Astrocyte (in vitro differentiated cells and primary cell): Measurements from ENCODE around the gene MAST3. TPM values are rescaled to one million over a fixed set of nuclear protein-coding genes. Genes with fewer than 3 reads are reported as not detected.

Source experiments
- DNase-seq: peaks from one replicate; pipeline ENCODE4 v3.0.0-alpha.2; 2010; ENCODE audit warnings: low read depth
- FAIRE-seq: peaks from 2 replicates; lab custom pipeline; 2011; peaks lifted over from hg19 to GRCh38; lab: Jason Lieb, UNC
- H2AFZ ChIP-seq: 2 replicates; pipeline ENCODE4 v1.6.0; 2012; ENCODE audit warnings: low read depth, low read length, inconsistent platforms
- H3K27ac ChIP-seq: 2 replicates; pipeline ENCODE4 v1.5.1; 2011; ENCODE audit warnings: low read depth, low read length, inconsistent platforms
- H3K27me3 ChIP-seq: 2 replicates; pipeline ENCODE4 v1.6.0; 2011; ENCODE audit warnings: low read length, inconsistent platforms; ENCODE audit not compliant: insufficient read depth
- H3K36me3 ChIP-seq: 2 replicates; pipeline ENCODE4 v1.5.1; 2011; ENCODE audit warnings: low read length, inconsistent platforms; ENCODE audit not compliant: insufficient read depth
- H3K4me1 ChIP-seq: 2 replicates; pipeline ENCODE4 v1.5.1; 2011; ENCODE audit warnings: low read length, inconsistent platforms; ENCODE audit not compliant: insufficient read depth
- H3K4me2 ChIP-seq: 2 replicates; pipeline ENCODE4 v1.6.0; 2012; ENCODE audit warnings: low read length, inconsistent platforms
- H3K4me3 ChIP-seq: 2 replicates; pipeline ENCODE4 v1.5.1; 2011; ENCODE audit warnings: low read depth, mild to moderate bottlenecking, low read length, inconsistent platforms; ENCODE audit not compliant: insufficient read depth
- H3K79me2 ChIP-seq: 2 replicates; pipeline ENCODE4 v1.6.0; 2012; ENCODE audit warnings: mild to moderate bottlenecking, low read length, inconsistent platforms; ENCODE audit not compliant: insufficient read depth
- H3K9ac ChIP-seq: 2 replicates; pipeline ENCODE4 v1.6.0; 2012; ENCODE audit warnings: mild to moderate bottlenecking, low read length, inconsistent platforms
- H3K9me3 ChIP-seq: 2 replicates; pipeline ENCODE4 v1.5.1; 2012; ENCODE audit warnings: low read depth, mild to moderate bottlenecking, low read length, inconsistent platforms; ENCODE audit not compliant: insufficient read depth
- H4K20me1 ChIP-seq: 2 replicates; pipeline ENCODE4 v1.6.0; 2012; ENCODE audit warnings: low read length, inconsistent platforms; ENCODE audit not compliant: insufficient read depth
- H3K27ac Mint-ChIP-seq: one replicate; pipeline ENCODE4 v1.8.0; 2021; ENCODE audit warnings: mild to moderate bottlenecking, mixed read lengths; ENCODE audit not compliant: unreplicated experiment
- H3K27me3 Mint-ChIP-seq: one replicate; pipeline ENCODE4 v1.8.0; 2021; ENCODE audit warnings: low read depth, mixed read lengths; ENCODE audit not compliant: unreplicated experiment
- H3K36me3 Mint-ChIP-seq: one replicate; pipeline ENCODE4 v1.8.0; 2021; ENCODE audit warnings: low read depth, mixed read lengths; ENCODE audit not compliant: unreplicated experiment
- H3K4me1 Mint-ChIP-seq: one replicate; pipeline ENCODE4 v1.8.0; 2021; ENCODE audit warnings: low read depth, mixed read lengths; ENCODE audit not compliant: unreplicated experiment
- H3K4me3 Mint-ChIP-seq: one replicate; pipeline ENCODE4 v1.8.0; 2021; ENCODE audit warnings: mild to moderate bottlenecking, moderate library complexity, mixed read lengths; ENCODE audit not compliant: unreplicated experiment
- H3K9me3 Mint-ChIP-seq: one replicate; pipeline ENCODE4 v1.8.0; 2021; ENCODE audit warnings: mild to moderate bottlenecking, mixed read lengths; ENCODE audit not compliant: unreplicated experiment
- CTCF ChIP-seq: IDR thresholded peaks from 2 replicates; pipeline ENCODE4 v1.5.1; 2011; ENCODE audit warnings: low read depth, mild to moderate bottlenecking, inconsistent platforms, low read length, moderate library complexity; ENCODE audit not compliant: insufficient read depth
- EZH2 ChIP-seq: IDR thresholded peaks from 2 replicates; pipeline ENCODE4 v1.6.1; 2012; ENCODE audit warnings: mild to moderate bottlenecking, low read length, inconsistent platforms; ENCODE audit not compliant: insufficient read depth
- total RNA-seq: library from RNA; stranded (reverse); gene quantifications from 2 replicates; pipeline ENCODE4 v1.2.1, GENCODE V29; 2021

MAST3 gene
- total RNA-seq, 1 donor from 2014 or later = 5.5 TPM

GRCh38 chr19:18122860-18123795 is 25.6 kb downstream of the MAST3 start:
- no peak overlapping the region for H3K4me2 ChIP-seq
- no peak for FAIRE-seq
- no peaks in the 10 kb centered on the region for H3K4me1 Mint-ChIP-seq
- H3K4me1 ChIP-seq = peaks cover 8% of the 10 kb centered on the region
- TF ChIP-seq CTCF = no peak
- TF ChIP-seq EZH2 = no peak
- no peaks in the 10 kb centered on the region for H3K27me3 ChIP-seq
- H3K36me3 Mint-ChIP-seq = peaks cover 17% of the 10 kb centered on the region
- peaks cover 11% of the 10 kb centered on the region for H4K20me1 ChIP-seq
- no peak overlapping the region for H3K4me3 ChIP-seq
- H3K9ac ChIP-seq = no peak overlapping the region
- H3K27ac ChIP-seq = no peak overlapping the region
- H3K27ac Mint-ChIP-seq = no peak overlapping the region
- H3K27me3 Mint-ChIP-seq = peaks cover 3% of the 10 kb centered on the region
- H3K36me3 ChIP-seq = no peaks in the 10 kb centered on the region
- H3K79me2 ChIP-seq = peaks cover 4% of the 10 kb centered on the region
- H2AFZ ChIP-seq = no peak overlapping the region
- DNase-seq = no peak
- no peaks in the 10 kb centered on the region for H3K9me3 ChIP-seq
- no peak overlapping the region for H3K4me3 Mint-ChIP-seq
- no peaks in the 10 kb centered on the region for H3K9me3 Mint-ChIP-seq

GRCh38 chr19:18123819-18124218 is 26.2 kb downstream of the MAST3 start:
- DNase-seq (no peak), FAIRE-seq (no peak)
- Mint-ChIP-seq H3K27ac (no peak overlapping the region), H3K4me3 (no peak overlapping the region), H3K27me3 (peaks cover 3% of the 10 kb centered on the region), H3K9me3 (no peaks in the 10 kb centered on the region), H3K36me3 (peaks cover 19% of the 10 kb centered on the region), H3K4me1 (no peaks in the 10 kb centered on the region)
- H3K79me2 ChIP-seq = peaks cover 4% of the 10 kb centered on the region
- no peaks in the 10 kb centered on the region for H3K36me3 ChIP-seq
- H4K20me1 ChIP-seq = peaks cover 8% of the 10 kb centered on the region
- no peak overlapping the region for H3K4me2 ChIP-seq
- no peaks in the 10 kb centered on the region for H3K9me3 ChIP-seq
- H2AFZ ChIP-seq = no peak overlapping the region
- peaks cover under 1% of the 10 kb centered on the region for H3K4me1 ChIP-seq
- H3K27ac ChIP-seq = no peak overlapping the region
- no peak overlapping the region for H3K4me3 ChIP-seq
- H3K27me3 ChIP-seq = no peaks in the 10 kb centered on the region
- no peak overlapping the region for H3K9ac ChIP-seq
- TF ChIP-seq EZH2 = no peak
- no peak for TF ChIP-seq CTCF

- Histone ChIP-seq H3K4me3 (no peak overlapping the region), H3K9ac (no peak overlapping the region), H2AFZ (no peak overlapping the region), H4K20me1 (no peaks in the 10 kb centered on the region), H3K4me1 (no peaks in the 10 kb centered on the region), H3K36me3 (no peaks in the 10 kb centered on the region), H3K27me3 (no peaks in the 10 kb centered on the region), H3K9me3 (no peaks in the 10 kb centered on the region), H3K27ac (no peak overlapping the region), H3K79me2 (no peaks in the 10 kb centered on the region), H3K4me2 (no peak overlapping the region)
- Mint-ChIP-seq H3K4me1 (no peaks in the 10 kb centered on the region), H3K9me3 (peaks cover 5% of the 10 kb centered on the region), H3K27ac (no peak overlapping the region), H3K36me3 (peaks cover 16% of the 10 kb centered on the region), H3K27me3 (no peaks in the 10 kb centered on the region), H3K4me3 (no peak overlapping the region)
- TF ChIP-seq EZH2 (no peak), CTCF (no peak)
- DNase-seq (no peak), FAIRE-seq (no peak)
Measured at GRCh38 chr19:18126097-18126496, 28.5 kb downstream of the MAST3 start.
